Adrenal gland (tissue), 5 donors: ENCODE results near the gene DYDC2.

Experiments
- POLR2A ChIP-seq, 2 donors: fragments of 450-650 bp; IDR thresholded peaks; one replicate each; pipeline ENCODE4 v1.6.1; 2017; ENCODE audit warnings: antibody characterized with exemption in 2 of 2, mild to moderate bottlenecking in 2 of 2, moderate library complexity in 1 of 2
- TF ChIP-seq, protein P1 (sequence below), 6 experiments: fragments of 450-650 bp in 4 of 6; fragments of 200-600 bp in 2 of 6; sonication (generic) in 1 of 6; IDR thresholded peaks; 1 replicate in 5 of 6; 2 replicates in 1 of 6; pipeline versions ENCODE4 v1.5.1 to v1.8.0; 2016 to 2021; ENCODE audit warnings: antibody characterized with exemption in 6 of 6, mild to moderate bottlenecking in 2 of 6, moderate library complexity in 1 of 6
- donor health status: DM: no; HTN: no; CAD: no.

DNA sequence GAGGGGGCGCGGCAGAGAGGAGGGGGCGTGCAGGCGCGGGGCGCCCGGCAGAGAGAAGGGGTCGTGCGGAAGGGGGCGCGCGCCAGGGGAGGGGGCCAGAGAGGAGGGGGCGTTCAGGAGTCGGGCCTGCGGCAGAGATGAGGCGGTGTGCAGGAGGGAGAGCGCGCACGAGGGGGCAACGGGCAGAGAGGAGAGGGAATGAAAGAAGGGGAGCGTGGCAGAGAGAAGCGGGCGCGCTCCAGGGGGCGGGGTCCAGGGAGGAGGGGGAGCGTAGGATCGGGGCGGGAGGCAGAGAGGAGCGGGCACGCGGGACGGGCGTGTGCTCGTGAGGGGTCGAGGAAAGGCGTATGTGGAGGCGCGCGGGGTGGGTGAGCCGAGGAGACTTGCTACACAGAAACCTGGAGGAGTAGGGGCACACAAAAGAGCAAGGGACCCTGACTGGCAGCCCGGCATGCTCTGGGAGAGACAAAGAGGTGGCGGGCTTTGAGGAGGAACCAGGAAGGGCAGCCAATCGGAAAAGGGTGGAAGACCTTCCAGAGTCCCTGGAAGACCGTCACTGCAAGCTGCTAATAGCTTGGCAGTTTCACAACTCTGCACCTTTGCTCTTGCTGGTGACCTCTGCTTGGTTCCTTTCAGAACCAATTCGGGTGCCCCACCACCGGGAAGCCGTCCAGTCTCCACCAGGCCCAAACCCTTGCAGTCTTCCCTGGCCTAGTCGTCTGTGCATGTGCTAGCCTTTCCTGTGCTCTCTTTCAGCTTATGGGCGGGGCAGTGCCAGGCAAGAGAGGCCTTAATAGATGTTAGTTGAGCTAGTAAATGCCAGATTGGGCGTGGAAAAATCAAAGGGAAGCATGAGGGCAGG, 639 bp downstream of the DYDC2 start:
- TF ChIP-seq POLR2A (IDR thresholded peaks at IDR 0.05) = no peak
- TF ChIP-seq, protein P1, sequence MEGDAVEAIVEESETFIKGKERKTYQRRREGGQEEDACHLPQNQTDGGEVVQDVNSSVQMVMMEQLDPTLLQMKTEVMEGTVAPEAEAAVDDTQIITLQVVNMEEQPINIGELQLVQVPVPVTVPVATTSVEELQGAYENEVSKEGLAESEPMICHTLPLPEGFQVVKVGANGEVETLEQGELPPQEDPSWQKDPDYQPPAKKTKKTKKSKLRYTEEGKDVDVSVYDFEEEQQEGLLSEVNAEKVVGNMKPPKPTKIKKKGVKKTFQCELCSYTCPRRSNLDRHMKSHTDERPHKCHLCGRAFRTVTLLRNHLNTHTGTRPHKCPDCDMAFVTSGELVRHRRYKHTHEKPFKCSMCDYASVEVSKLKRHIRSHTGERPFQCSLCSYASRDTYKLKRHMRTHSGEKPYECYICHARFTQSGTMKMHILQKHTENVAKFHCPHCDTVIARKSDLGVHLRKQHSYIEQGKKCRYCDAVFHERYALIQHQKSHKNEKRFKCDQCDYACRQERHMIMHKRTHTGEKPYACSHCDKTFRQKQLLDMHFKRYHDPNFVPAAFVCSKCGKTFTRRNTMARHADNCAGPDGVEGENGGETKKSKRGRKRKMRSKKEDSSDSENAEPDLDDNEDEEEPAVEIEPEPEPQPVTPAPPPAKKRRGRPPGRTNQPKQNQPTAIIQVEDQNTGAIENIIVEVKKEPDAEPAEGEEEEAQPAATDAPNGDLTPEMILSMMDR (IDR thresholded peaks at IDR 0.05) = no peak
